Suprapubic skin (tissue), 4 donors: ENCODE measurements around the gene POR. TPM values are rescaled to one million over a fixed set of nuclear protein-coding genes. Genes with fewer than 3 reads are reported as not detected.

Experiments used
- DNase-seq, 2 donors: peaks; one replicate each; pipeline ENCODE4 v3.0.0-alpha.2; 2019; ENCODE audit warnings: low spot score in 2 of 2
- H3K27ac ChIP-seq: fragments of 200-600 bp; sonication (generic); one replicate; pipeline ENCODE4 v1.5.1; 2019
- H3K27me3 ChIP-seq: fragments of 200-600 bp; sonication (generic); one replicate; pipeline ENCODE4 v1.5.1; 2019
- H3K36me3 ChIP-seq: fragments of 200-600 bp; sonication (generic); one replicate; pipeline ENCODE4 v1.5.1; 2019
- H3K4me1 ChIP-seq: fragments of 200-600 bp; sonication (generic); one replicate; pipeline ENCODE4 v1.5.1; 2019
- H3K4me3 ChIP-seq: fragments of 200-600 bp; sonication (generic); one replicate; pipeline ENCODE4 v1.5.1; 2019; ENCODE audit warnings: mild to moderate bottlenecking
- H3K9me3 ChIP-seq: fragments of 200-600 bp; sonication (generic); one replicate; pipeline ENCODE4 v1.5.1; 2019
- CTCF ChIP-seq, 2 donors: fragments of 200-600 bp in 1 of 2; fragments of 450-650 bp in 1 of 2; sonication (generic) in 1 of 2; IDR thresholded peaks; one replicate each; pipeline ENCODE4 v1.5.1; 2016 to 2019; ENCODE audit warnings: antibody characterized with exemption in 2 of 2, mild to moderate bottlenecking in 1 of 2, moderate library complexity in 1 of 2
- EP300 ChIP-seq: sonication (generic); formaldehyde crosslinking; IDR thresholded peaks from one replicate; pipeline ENCODE4 v1.6.1; 2017; ENCODE audit warnings: antibody characterized with exemption
- POLR2A ChIP-seq, 2 donors: fragments of 450-650 bp; IDR thresholded peaks; one replicate each; pipeline ENCODE4 v1.6.1; 2017; ENCODE audit warnings: antibody characterized with exemption in 2 of 2, mild to moderate bottlenecking in 2 of 2, moderate library complexity in 2 of 2
- POLR2AphosphoS5 ChIP-seq, 3 donors: sonication (generic); formaldehyde crosslinking; IDR thresholded peaks; one replicate each; pipeline ENCODE4 v1.6.1; 2017; ENCODE audit warnings: antibody characterized with exemption in 3 of 3
- WGBS: methylation state at CpG from one replicate; pipeline ENCODE4 v1.1.5; 2018; 5-methylcytosine and 5-hydroxymethylcytosine counted together
- total RNA-seq, 4 donors: library from RNA; depleted of rRNA; stranded (reverse); fragments of >200 nt; gene quantifications; one replicate each; pipeline ENCODE4 v1.1.0, GENCODE V29; 2016

The POR gene
- total RNA-seq, 4 donors from 2014 or later, result 85.8 to 112 (median 91.8) TPM

- no peaks in the 10 kb centered on the region for H3K9me3 ChIP-seq
Measured at GRCh38 chr7:75986147-75986781, 71.3 kb downstream of the POR start.

GRCh38 chr7:75987026-75987804 lies 72.3 kb downstream of the POR start:
- peaks cover 61% of the 10 kb centered on the region for H3K36me3 ChIP-seq

More at GRCh38 chr7:75986147-75986781, 71.3 kb downstream of the POR start:
- peaks cover 17% of the 10 kb centered on the region for H3K4me1 ChIP-seq
- H3K27me3 ChIP-seq, result no peaks in the 10 kb centered on the region
- 90% methylated on average over 7 of the region's 20 CpGs for WGBS
- DNase-seq, result no peak
- TF ChIP-seq POLR2AphosphoS5 (IDR thresholded peaks at IDR 0.05) (no peak), EP300 (no peak), POLR2A (IDR thresholded peaks at IDR 0.05) (no peak), CTCF (IDR thresholded peaks at IDR 0.05) (no peak)
- no peak overlapping the region for H3K27ac ChIP-seq
- peaks cover 69% of the 10 kb centered on the region for H3K36me3 ChIP-seq
- no peak overlapping the region for H3K4me3 ChIP-seq

GRCh38 chr7:75987805-75988567 lies 73.0 kb downstream of the POR start:
- no peak for TF ChIP-seq POLR2A (IDR thresholded peaks at IDR 0.05)
- TF ChIP-seq CTCF (IDR thresholded peaks at IDR 0.05), result no peak
- no peak for TF ChIP-seq EP300
- TF ChIP-seq POLR2AphosphoS5 (IDR thresholded peaks at IDR 0.05), result no peak
- peaks cover 27% of the 10 kb centered on the region for H3K4me1 ChIP-seq
- H3K9me3 ChIP-seq, result no peaks in the 10 kb centered on the region
- WGBS, result 88% methylated on average over 25 of the region's 30 CpGs
- H3K36me3 ChIP-seq, result peaks cover 54% of the 10 kb centered on the region
- no peaks in the 10 kb centered on the region for H3K27me3 ChIP-seq
- DNase-seq, result no peak
- H3K4me3 ChIP-seq, result no peak overlapping the region
- H3K27ac ChIP-seq, result no peak overlapping the region

More at GRCh38 chr7:75987026-75987804, 72.3 kb downstream of the POR start:
- no peaks in the 10 kb centered on the region for H3K9me3 ChIP-seq
- no peak overlapping the region for H3K4me3 ChIP-seq
- TF ChIP-seq EP300 (no peak), POLR2AphosphoS5 (IDR thresholded peaks at IDR 0.05) (no peak), POLR2A (IDR thresholded peaks at IDR 0.05) (no peak), CTCF (IDR thresholded peaks at IDR 0.05) (no peak)
- H3K27me3 ChIP-seq, result no peaks in the 10 kb centered on the region
- peaks cover 26% of the 10 kb centered on the region for H3K4me1 ChIP-seq
- WGBS, result 93% methylated on average over 31 of the region's 32 CpGs
- H3K27ac ChIP-seq, result no peak overlapping the region
- DNase-seq, result no peak

GRCh38 chr7:75988568-75989499 lies 73.9 kb downstream of the POR start:
- Histone ChIP-seq H3K9me3 (no peaks in the 10 kb centered on the region), H3K36me3 (peaks cover 46% of the 10 kb centered on the region), H3K27ac (no peak overlapping the region), H3K27me3 (no peaks in the 10 kb centered on the region), H3K4me1 (peaks cover 36% of the 10 kb centered on the region), H3K4me3 (no peak overlapping the region)
- 34% methylated on average over 16 of the region's 31 CpGs for WGBS
- TF ChIP-seq EP300 (no peak), CTCF (IDR thresholded peaks at IDR 0.05) (no peak), POLR2AphosphoS5 (IDR thresholded peaks at IDR 0.05) (no peak)
- DNase-seq, result no peak
